K562 (cell line): ENCODE measurements around the gene RPS2. TPM values are rescaled to one million over a fixed set of nuclear protein-coding genes. Genes with fewer than 3 reads are reported as not detected.
A peak's percentile ranks its signal among the peaks of the same experiment; 100 is the strongest.

Experiments used
- DNMT1 ChIP-seq: fragments of 450-650 bp; IDR thresholded peaks from 2 replicates; pipeline ENCODE4 v1.6.1; 2016; ENCODE audit warnings: antibody characterized with exemption, mild to moderate bottlenecking
- KDM4B ChIP-seq, 2 experiments: fragments of 450-650 bp in 1 of 2; sonication (generic) in 1 of 2; IDR thresholded peaks; 2 replicates each; pipeline ENCODE4 v1.6.1; 2016 to 2017; ENCODE audit warnings: borderline replicate concordance in 2 of 2, antibody characterized with exemption in 1 of 2, low read depth in 1 of 2, mild to moderate bottlenecking in 1 of 2
- MGA ChIP-seq: fragments of 450-650 bp; IDR thresholded peaks from 2 replicates; pipeline ENCODE4 v1.6.1; 2016; ENCODE audit warnings: mild to moderate bottlenecking, moderate library complexity
- RB1 ChIP-seq: fragments of 450-650 bp; IDR thresholded peaks from 2 replicates; pipeline ENCODE4 v1.6.1; 2017; ENCODE audit warnings: low read depth, mild to moderate bottlenecking
- SAFB ChIP-seq: fragments of 200-400 bp; formaldehyde crosslinking; IDR thresholded peaks from 2 replicates; pipeline ENCODE4 v1.6.1; 2017; ENCODE audit warnings: low read depth, low read length, borderline replicate concordance
- SETDB1 ChIP-seq: IDR thresholded peaks from one replicate; pipeline ENCODE4 v1.6.1; 2012; ENCODE audit warnings: low read length, control low read depth, inconsistent platforms
- SP1 ChIP-seq: sonication (generic); formaldehyde crosslinking; IDR thresholded peaks from 2 replicates; pipeline ENCODE4 v1.8.1; 2022; ENCODE audit warnings: mild to moderate bottlenecking, missing genetic modification reagents
- SREBF2 ChIP-seq: sonication (generic); formaldehyde crosslinking; IDR thresholded peaks from 2 replicates; pipeline ENCODE4 v1.4.0; 2020; ENCODE audit warnings: mild to moderate bottlenecking, missing genetic modification reagents
- TCF7 ChIP-seq: sonication (generic); IDR thresholded peaks from 2 replicates; pipeline ENCODE4 v1.6.1; 2016; ENCODE audit warnings: antibody characterized with exemption, borderline replicate concordance
- TGIF2 ChIP-seq: sonication (generic); formaldehyde crosslinking; IDR thresholded peaks from 2 replicates; pipeline ENCODE4 v1.8.1; 2022; ENCODE audit warnings: mild to moderate bottlenecking, missing genetic modification reagents, moderate library complexity
- ZEB2 ChIP-seq: fragments of 450-650 bp; IDR thresholded peaks from 2 replicates; pipeline ENCODE4 v1.6.1; 2016
- ZNF696 ChIP-seq: fragments of 250-450 bp; sonication (Bioruptor Pico); conservative IDR thresholded peaks from 2 replicates; pipeline ENCODE4 v1.4.0; 2020; ENCODE audit warnings: mild to moderate bottlenecking, moderate library complexity
- polyA plus RNA-seq, 8 experiments: library from polyadenylated mRNA; depleted of rRNA in 4 of 8; stranded (reverse) in 5 of 8; unstranded in 3 of 8; fragments of >200 nt; fragmentation: Nextera tagmentation in 2 of 8; fragmentation: Illumina TruSeq in 1 of 8; extraction: Ambion mirVana in 2 of 8; extraction: Trizol in 1 of 8; gene quantifications; 2 replicates each; pipeline versions ENCODE4 v1.2.1 to v1.2.3, GENCODE V29; 2011 to 2014; ENCODE audit warnings: inconsistent platforms in 1 of 8, missing spikeins in 1 of 8
- total RNA-seq, 7 experiments: library from RNA; depleted of rRNA in 6 of 7; stranded (reverse); fragments of >200 nt in 6 of 7; fragmentation: Illumina TruSeq in 2 of 7; extraction: Trizol in 2 of 7; gene quantifications; 2 replicates each; pipeline versions ENCODE4 v1.2.1 to v1.2.3, GENCODE V29; 2011 to 2021; ENCODE audit warnings: low replicate concordance in 1 of 7
- TF ChIP-seq, protein P1 (sequence below): sonication (generic); formaldehyde crosslinking; IDR thresholded peaks from 2 replicates; pipeline ENCODE4 v1.8.1; 2022; ENCODE audit warnings: missing genetic modification reagents
- TF ChIP-seq, protein P2 (sequence below): fragments of 250-450 bp; sonication (Bioruptor Pico); IDR thresholded peaks from 2 replicates; pipeline ENCODE4 v1.8.0; 2022; ENCODE audit warnings: inconsistent platforms, mild to moderate bottlenecking, moderate library complexity, borderline replicate concordance

RPS2 gene
- total and polyA plus RNA-seq, 9 of the 15 experiments (the other 6 are each of a cell fraction or from before 2014, with no cell fraction given) = 834 to 4,794 (median 3,793) TPM

DNA sequence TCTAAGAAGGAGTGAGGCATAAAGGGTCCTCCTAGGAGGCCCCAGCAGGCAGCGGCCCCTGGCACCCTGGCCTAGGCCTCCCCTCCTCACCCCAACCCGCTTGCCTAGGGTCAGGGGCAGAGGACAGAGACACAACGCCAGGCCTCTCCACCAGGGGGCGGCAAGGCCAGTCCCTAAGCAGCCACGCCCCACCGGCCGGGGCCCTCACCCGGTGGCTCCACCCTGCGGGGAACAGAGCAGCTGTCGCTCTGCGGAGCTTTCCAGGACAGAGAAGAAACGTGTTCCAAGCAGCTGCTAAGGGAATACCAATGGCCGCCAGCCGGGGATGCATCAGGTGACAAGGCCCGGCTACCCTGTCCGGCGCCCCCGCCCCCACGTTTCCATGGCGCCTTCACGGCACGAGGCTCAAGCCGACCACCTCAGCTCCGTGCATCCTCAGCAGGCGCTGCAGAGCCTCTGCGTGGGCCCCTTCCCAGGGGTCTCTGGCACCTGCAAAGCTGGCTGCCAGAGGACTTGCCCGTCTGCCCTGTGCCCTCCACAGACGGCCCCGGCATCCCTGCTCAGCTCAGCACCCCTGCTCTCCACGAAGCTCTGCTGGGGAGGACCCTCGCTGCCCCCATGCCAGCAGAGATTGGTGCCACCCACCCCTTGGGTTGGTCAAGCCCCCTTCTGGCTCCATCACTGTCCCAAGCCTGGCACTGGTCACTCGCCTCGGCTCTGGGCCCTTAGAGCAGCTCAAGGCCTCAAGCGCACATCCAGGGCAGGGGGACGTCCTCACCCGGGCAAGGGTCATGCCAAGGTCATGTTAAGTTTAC, 39.4 kb upstream of the RPS2 start (continued):
- TF ChIP-seq MGA (no peak), SAFB (no peak), ZNF696 (no peak), TGIF2 (CRISPR knock-in tag) (no peak), SP1 (CRISPR knock-in tag) (peak; percentile 98), TCF7 (peak; percentile 59; the same call in 1 of the 2 replicates), DNMT1 (no peak), SREBF2 (CRISPR knock-in tag) (no peak), SETDB1 (no peak), RB1 (peak; percentile 81), ZEB2 (no peak), KDM4B (IDR thresholded peaks at IDR 0.05; ENCODE audit: borderline replicate concordance in 2 of 2, low read depth in 1 of 2) (no peak)
- TF ChIP-seq, protein P1, sequence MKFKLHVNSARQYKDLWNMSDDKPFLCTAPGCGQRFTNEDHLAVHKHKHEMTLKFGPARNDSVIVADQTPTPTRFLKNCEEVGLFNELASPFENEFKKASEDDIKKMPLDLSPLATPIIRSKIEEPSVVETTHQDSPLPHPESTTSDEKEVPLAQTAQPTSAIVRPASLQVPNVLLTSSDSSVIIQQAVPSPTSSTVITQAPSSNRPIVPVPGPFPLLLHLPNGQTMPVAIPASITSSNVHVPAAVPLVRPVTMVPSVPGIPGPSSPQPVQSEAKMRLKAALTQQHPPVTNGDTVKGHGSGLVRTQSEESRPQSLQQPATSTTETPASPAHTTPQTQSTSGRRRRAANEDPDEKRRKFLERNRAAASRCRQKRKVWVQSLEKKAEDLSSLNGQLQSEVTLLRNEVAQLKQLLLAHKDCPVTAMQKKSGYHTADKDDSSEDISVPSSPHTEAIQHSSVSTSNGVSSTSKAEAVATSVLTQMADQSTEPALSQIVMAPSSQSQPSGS (CRISPR knock-in tag) = no peak
- TF ChIP-seq, protein P2, sequence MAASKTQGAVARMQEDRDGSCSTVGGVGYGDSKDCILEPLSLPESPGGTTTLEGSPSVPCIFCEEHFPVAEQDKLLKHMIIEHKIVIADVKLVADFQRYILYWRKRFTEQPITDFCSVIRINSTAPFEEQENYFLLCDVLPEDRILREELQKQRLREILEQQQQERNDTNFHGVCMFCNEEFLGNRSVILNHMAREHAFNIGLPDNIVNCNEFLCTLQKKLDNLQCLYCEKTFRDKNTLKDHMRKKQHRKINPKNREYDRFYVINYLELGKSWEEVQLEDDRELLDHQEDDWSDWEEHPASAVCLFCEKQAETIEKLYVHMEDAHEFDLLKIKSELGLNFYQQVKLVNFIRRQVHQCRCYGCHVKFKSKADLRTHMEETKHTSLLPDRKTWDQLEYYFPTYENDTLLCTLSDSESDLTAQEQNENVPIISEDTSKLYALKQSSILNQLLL (CRISPR knock-in tag) = no peak
